SKM-1 treated with dmso at 0.1 percent for 144 hours (cell line): ENCODE results near the gene C10orf62.
"Not testable (repeated sequence)": the region's sequence is repeated elsewhere in the genome, so short reads cannot be mapped to it uniquely, and the experiment has no call there.

Experiments used
- DNase-seq: peaks from one replicate; lab custom pipeline; 2025; ENCODE audit not compliant: unreplicated experiment; lab: John Stamatoyannopoulos, UW

The C10orf62 gene

DNA sequence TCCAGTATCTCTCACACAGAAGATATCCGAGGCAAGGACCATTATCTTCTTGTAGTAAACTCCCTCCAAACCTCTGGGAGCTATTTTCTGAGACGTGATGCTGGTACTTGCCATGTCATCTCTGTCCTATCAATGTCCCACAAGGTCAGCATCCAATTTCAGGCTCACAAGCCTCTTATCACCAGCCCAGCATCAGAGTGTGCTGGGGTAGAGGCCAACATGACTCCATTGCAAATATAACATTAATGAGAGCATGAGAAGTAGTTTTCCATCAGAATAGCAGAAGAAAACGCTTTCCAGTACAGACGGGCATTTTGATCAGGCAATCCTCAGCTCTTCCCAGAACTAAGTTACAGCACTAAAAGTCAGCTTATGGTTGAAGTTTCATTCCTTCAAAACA lies 38.2 kb downstream of the C10orf62 start:
- no peak for DNase-seq

DNA sequence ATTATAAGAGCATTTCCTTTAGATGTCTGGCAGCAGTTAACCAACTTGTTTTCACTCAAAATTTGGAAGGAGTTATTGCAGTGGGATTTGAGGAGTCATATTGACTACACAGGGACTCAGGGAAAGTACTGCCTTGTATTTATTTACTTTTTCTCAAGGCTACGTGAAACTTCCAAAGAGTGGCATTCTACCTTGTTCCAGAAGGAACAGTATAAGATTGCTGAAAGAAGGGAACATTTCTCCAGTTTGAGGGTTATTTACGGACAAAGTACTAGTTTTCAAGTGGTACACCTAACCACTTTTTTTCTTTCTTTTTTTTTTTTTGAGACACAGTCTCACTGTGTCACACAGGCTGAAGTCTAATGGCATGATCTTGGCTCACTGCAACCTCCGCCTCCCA lies 38.7 kb downstream of the C10orf62 start:
- DNase-seq: no peak

DNA sequence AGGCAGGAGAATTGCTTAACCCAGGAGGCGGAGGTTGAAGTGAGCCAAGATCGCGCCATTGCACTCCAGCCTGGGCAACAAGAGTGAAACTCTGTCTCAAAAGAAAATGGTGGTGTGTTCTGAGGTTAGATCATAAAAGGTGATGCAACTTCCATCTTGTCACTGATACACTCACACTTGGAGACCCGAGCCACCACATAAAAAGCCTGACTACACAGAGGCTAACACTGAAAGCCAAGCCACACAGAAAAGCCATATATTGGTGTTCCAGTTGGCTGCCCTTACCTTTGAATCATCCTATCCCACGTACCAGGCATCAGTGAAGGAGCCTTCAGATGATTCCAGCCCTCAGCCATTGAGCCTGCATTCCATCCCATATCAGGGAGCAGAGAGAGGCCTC lies 39.8 kb downstream of the C10orf62 start:
- no peak for DNase-seq

DNA sequence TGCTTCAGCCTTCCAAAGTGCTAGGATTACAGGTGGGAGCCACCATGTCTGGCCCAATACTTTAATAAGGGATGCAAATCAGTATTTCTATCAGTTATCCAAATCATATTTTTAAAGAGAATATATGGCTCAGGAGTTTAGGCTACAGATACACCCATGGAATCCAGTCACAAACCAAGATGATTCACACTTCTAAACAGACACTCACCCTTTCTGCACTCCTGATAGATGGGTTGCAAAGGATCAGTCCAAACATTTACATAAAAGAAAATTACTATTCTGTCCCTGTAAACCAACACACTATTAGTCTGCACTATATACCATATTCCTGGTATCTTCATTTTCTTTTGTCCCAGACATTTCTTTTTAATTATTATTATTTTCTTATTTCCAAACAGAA lies 41.6 kb downstream of the C10orf62 start:
- DNase-seq: no peak

DNA sequence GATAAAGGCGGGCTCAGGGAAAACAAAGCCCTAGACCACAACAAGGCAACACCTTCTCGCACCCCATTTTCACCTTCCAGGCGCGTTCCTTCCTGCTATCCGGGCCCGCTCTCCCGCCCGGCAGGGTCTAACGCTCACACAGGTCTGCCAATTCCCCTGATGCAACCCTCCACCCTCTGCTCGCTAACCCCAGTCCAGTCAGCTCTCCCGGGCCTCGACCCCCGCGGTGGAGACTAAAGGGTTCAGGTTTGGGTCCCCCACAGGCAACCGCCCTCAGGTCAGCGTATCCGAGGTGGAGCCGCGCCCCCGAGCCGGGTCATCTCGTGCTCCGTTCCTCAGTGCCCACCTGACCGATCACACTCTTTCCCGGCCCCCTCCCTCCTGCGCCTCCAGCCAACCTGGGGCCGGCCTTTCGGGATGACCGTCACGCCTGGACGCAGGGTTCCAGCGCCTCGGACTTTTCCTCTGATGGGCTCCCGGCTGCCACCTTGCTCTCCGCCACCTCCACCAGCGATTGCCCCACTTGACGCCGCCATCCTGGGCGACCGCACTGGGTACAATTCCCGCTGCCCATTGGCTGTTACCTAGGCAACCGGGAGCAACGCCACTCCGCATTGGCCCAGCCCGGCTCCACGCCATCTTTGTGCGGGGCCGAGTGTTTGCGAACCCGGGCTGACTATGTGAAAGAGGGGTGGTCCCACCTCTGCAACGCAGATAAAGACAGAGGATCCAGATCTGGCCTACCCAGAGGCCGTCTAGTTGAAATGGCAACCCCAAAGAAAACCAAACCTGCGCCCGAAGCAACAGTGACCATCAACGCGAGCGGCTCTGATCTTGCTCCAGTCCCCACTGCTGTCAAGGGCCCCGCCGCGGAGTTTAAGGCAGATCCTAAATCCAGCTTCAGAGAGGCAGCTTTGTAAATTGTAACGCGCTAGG lies 43.7 kb downstream of the C10orf62 start, which contains the start of gene MORN4:
MORN4 (minus strand) TSS at position 552 of the 936 bp plus-strand sequence. CDS start 13,847 bp downstream, outside the sequence.
- peak; percentile 86 for DNase-seq

DNA sequence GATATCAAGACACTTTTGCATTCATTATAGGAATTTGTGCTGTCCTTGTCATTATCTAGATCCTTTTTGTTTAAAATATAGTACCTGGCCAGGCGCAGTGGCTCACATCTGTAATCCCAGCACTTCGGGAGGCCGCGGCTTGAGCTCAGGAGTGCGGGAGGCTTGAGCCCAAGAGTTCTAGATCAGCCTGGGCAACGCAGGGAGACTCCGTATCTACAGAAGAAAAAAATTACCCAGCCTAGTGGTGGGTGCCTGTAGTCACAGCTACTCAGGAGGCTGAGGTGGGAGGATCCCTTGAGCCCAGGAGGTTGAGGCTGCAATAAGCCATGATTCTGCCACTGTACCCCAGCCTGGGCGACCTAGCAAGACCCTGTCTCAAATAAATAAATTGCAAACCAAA lies 44.4 kb downstream of the C10orf62 start:
- peak; percentile 28 for DNase-seq

DNA sequence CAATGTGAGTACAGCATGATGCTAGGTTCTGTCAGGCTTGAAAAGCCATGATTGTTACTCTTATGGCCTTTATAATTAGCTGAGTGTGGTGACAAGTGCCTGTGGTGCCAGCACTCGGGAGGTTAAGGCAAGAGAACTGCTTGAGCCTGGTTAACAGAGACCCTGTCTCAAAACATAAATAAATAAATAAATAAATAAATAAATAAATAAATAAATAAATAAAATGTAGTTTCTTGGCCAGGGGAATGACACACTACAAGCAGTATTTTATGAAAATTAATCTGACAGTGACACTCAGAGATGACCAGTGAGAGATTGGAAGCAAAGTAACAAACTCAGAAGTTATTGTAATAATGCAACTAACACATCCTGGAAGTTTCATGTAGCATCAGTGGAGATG lies 46.1 kb downstream of the C10orf62 start:
- DNase-seq: no peak

DNA sequence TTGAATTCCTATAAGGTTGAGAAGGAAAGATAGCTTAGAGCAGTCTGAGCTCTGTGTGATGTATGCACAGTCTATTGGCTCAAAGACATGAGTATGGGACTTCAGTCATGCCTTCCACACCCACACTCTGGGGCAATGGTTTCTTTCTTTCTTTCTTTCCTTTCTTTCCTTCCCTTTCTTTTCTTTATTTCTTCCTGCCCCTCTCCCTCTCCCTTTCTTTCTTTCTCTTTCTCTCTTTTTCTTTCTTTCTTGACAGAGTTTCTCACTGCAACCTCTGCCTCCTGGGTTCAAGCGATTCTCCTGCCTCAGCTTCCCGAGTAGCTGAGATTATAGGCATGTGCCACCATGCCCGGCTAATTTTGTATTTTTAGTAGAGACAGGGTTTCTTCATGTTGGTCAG lies 49.6 kb downstream of the C10orf62 start:
- not testable (repeated sequence) for DNase-seq

DNA sequence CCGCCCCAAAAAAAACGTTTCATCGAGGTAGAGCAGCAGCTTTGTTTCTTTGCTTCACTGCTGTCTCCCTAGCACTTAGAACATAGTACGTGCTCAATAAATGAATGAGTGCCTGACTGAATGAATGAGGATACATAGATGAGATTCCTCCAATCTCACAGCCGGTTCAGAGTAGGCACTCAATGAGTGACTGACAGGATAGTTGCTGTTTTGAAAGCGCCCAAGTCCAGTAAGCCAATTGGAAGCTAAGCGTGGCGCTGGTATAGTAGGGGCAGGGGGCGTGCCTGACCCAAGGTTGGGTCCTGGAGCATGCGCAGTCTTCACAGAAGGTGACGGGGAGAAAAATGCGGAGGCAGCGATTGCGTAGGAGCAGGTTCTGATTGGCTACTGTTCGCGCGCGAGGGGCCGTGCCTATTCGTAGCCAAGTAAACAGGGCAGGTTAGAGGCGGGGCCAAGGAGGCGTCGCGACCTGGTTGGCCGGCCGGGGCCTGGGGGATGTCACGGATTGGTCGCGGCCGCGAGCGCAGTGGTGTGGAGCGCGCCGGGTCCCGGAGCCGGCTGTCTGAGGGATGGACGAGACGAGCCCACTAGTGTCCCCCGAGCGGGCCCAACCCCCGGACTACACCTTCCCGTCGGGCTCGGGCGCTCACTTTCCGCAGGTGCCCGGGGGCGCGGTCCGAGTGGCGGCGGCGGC lies 50.8 kb downstream of the C10orf62 start, which contains the start of gene PI4K2A:
PI4K2A (plus strand) TSS at position 498 of the 694 bp plus-strand sequence; CDS start at position 570, 72 bp downstream.
- peak; percentile 99 for DNase-seq
